ENCODE results near the gene TMEM151A. TPM values are rescaled to one million over a fixed set of nuclear protein-coding genes. Genes with fewer than 3 reads are reported as not detected.
A peak's percentile ranks its signal among the peaks of the same experiment; 100 is the strongest.
"Not testable (repeated sequence)": the region's sequence is repeated elsewhere in the genome, so short reads cannot be mapped to it uniquely, and the experiment has no call there.

Gene TMEM151A
- total and polyA plus RNA-seq, 4 donors = 0.05 to 0.13 TPM; not detected in 2

DNA sequence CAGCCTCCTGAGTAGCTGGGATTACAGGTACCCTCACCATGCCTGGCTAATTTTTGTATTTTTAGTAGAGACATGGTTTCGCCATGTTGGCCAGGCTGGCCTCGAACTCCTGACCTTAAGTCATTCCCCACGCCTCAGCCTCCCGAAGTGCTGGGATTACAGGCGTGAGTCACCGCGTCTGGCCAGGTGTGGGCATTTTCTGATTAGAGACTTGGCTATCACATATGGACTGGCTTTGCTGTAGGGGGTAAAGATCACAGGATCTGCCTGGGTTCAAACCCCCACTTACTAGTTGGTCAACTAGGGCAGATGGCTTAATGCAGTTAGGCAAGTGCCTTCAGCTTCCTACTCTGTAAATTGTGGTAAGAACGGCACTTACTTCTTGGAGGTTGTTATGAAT lies 18.6 kb downstream of the TMEM151A start:
- Histone ChIP-seq H3K27me3 (ENCODE audit: control insufficient read depth in 4 of 4, insufficient read depth in 4 of 4, low read length in 3 of 4) (no peaks in the 10 kb centered on the region), H3K4me1 (ENCODE audit: control insufficient read depth in 4 of 4, insufficient read depth in 4 of 4, low read length in 3 of 4) (peaks cover 0 to 12% (median 5%) of the 10 kb centered on the region in 4 donors), H3K4me3 (ENCODE audit: low read depth in 1 of 3, low read length in 3 of 3) (no peak overlapping the region), H3K27ac (ENCODE audit: low read depth in 1 of 2, low read length in 2 of 2) (no peak overlapping the region), H3K9ac (ENCODE audit: low read depth in 1 of 2, low read length in 2 of 2) (no peak overlapping the region), H3K9me3 (ENCODE audit: control insufficient read depth in 4 of 4, low read length in 3 of 4) (no peaks in the 10 kb centered on the region), H3K36me3 (ENCODE audit: control insufficient read depth in 4 of 4, insufficient read depth in 3 of 4, low read depth in 1 of 4, low read length in 3 of 4) (no peaks in the 10 kb centered on the region)
- TF ChIP-seq FOXA2 (IDR thresholded peaks at IDR 0.05) (no peak), CTCF (IDR thresholded peaks at IDR 0.05; ENCODE audit: low read depth, low read length, missing input control) (no peak), YY1 (IDR thresholded peaks at IDR 0.05) (no peak), HNF4A (conservative IDR thresholded peaks at IDR 0.05) (no peak), SP1 (IDR thresholded peaks at IDR 0.05) (no peak)
- 81% methylated on average over 8 of the region's 8 CpGs for WGBS
- DNase-seq (ENCODE audit: low spot score) = no peak

DNA sequence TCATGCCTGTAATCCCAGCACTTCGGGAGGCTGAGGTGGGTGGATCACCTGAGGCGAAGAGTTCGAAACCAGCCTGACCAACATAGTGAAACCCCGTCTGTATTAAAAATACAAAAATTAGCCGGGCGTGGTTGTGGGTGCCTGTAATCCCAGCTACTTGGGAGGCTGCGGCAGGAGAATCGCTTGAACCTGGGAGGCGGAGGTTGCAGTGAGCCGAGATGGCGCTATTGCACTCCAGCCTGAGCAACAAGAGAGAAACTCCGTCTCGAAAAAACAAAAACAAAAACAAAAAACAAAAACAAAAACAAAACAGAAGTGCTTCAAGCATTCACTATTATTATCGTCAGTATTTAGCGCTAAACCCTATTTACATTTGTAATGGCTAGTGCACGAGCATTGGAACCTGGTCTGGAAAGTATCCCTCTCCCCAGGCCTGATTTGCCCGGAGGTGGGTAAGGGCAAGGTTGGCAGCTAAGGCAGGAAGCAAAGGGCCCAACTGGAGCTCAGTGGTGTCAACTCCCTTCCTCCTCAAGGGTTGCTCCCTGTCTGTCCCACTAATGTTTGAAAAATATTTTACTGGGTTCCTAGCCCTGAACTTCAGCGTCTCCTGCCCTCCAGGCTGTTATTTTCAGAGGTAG lies 19.2 kb downstream of the TMEM151A start:
- not testable (repeated sequence) for H3K36me3 ChIP-seq (ENCODE audit: control insufficient read depth in 4 of 4, insufficient read depth in 3 of 4, low read depth in 1 of 4, low read length in 3 of 4); DNase-seq (ENCODE audit: low spot score); H3K27me3 ChIP-seq (ENCODE audit: control insufficient read depth in 4 of 4, insufficient read depth in 4 of 4, low read length in 3 of 4); H3K9ac ChIP-seq (ENCODE audit: low read depth in 1 of 2, low read length in 2 of 2); H3K27ac ChIP-seq (ENCODE audit: low read depth in 1 of 2, low read length in 2 of 2); H3K4me3 ChIP-seq (ENCODE audit: low read depth in 1 of 3, low read length in 3 of 3); H3K9me3 ChIP-seq (ENCODE audit: control insufficient read depth in 4 of 4, low read length in 3 of 4)
- peaks cover 0 to 12% (median 5%) of the 10 kb centered on the region in 4 donors for H3K4me1 ChIP-seq (ENCODE audit: control insufficient read depth in 4 of 4, insufficient read depth in 4 of 4, low read length in 3 of 4)
- WGBS = 92% methylated on average over 18 of the region's 18 CpGs

DNA sequence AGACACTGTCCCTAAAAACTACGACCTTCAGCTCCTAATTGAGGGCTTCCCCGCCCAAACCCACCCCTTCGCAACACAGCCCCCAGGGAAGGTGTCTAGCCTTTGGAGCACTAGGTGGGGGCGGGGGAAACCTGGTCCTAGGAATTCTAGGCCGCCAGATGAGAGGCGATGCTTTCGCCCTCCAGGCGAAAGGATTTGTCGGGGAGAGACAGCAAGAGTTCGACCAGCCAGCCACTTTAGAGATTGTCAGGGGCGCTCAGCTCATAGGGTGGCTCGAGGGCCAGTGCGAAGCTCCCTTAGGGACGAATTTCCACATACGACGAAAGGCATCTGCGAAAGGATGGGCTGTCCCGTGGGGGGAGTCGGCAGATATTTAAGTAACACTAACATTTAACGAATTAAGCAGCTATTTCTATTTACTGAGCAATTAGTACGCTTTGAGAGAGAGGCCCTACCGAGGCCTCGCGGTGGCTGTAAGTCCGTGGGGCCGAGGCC lies 19.8 kb downstream of the TMEM151A start:
- Histone ChIP-seq H3K4me1 (ENCODE audit: control insufficient read depth in 4 of 4, insufficient read depth in 4 of 4, low read length in 3 of 4) (peaks cover 0 to 12% (median 5%) of the 10 kb centered on the region in 4 donors), H3K4me3 (ENCODE audit: low read depth in 1 of 3, low read length in 3 of 3) (peak overlapping the region in 2 of 3 donors; percentile 44 to 63), H3K27ac (ENCODE audit: low read depth in 1 of 2, low read length in 2 of 2) (peak overlapping the region; percentile 79 to 86), H3K36me3 (ENCODE audit: control insufficient read depth in 4 of 4, insufficient read depth in 3 of 4, low read depth in 1 of 4, low read length in 3 of 4) (no peaks in the 10 kb centered on the region), H3K9me3 (ENCODE audit: control insufficient read depth in 4 of 4, low read length in 3 of 4) (no peaks in the 10 kb centered on the region), H3K27me3 (ENCODE audit: control insufficient read depth in 4 of 4, insufficient read depth in 4 of 4, low read length in 3 of 4) (no peaks in the 10 kb centered on the region), H3K9ac (ENCODE audit: low read depth in 1 of 2, low read length in 2 of 2) (no peak overlapping the region)
- WGBS = 31% methylated on average over 26 of the region's 26 CpGs
- no peak for DNase-seq (ENCODE audit: low spot score)
- TF ChIP-seq, protein P1, sequence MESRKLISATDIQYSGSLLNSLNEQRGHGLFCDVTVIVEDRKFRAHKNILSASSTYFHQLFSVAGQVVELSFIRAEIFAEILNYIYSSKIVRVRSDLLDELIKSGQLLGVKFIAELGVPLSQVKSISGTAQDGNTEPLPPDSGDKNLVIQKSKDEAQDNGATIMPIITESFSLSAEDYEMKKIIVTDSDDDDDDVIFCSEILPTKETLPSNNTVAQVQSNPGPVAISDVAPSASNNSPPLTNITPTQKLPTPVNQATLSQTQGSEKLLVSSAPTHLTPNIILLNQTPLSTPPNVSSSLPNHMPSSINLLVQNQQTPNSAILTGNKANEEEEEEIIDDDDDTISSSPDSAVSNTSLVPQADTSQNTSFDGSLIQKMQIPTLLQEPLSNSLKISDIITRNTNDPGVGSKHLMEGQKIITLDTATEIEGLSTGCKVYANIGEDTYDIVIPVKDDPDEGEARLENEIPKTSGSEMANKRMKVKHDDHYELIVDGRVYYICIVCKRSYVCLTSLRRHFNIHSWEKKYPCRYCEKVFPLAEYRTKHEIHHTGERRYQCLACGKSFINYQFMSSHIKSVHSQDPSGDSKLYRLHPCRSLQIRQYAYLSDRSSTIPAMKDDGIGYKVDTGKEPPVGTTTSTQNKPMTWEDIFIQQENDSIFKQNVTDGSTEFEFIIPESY (IDR thresholded peaks at IDR 0.05) = no peak
- TF ChIP-seq RXRA (IDR thresholded peaks at IDR 0.05) (no peak), ATF3 (IDR thresholded peaks at IDR 0.05) (no peak), JUND (IDR thresholded peaks at IDR 0.05) (no peak), SP1 (IDR thresholded peaks at IDR 0.05) (no peak), GABPA (IDR thresholded peaks at IDR 0.05 in 1 of 2, conservative IDR thresholded peaks at IDR 0.05 in 1 of 2) (no peak), FOXA1 (IDR thresholded peaks at IDR 0.05) (no peak), MAX (IDR thresholded peaks at IDR 0.05) (no peak)

Data from liver (tissue), 9 donors.